Activated T-cell treated with anti-CD3 and anti-CD28 coated beads, Interleukin-2, amount 50 U/mL, for 1 hour (primary cell): Measurements from ENCODE around the gene SMC3.

ENCODE experiments used
- DNase-seq: peaks from one replicate; pipeline ENCODE4 v3.0.0-alpha.2; 2020

Gene SMC3

DNA sequence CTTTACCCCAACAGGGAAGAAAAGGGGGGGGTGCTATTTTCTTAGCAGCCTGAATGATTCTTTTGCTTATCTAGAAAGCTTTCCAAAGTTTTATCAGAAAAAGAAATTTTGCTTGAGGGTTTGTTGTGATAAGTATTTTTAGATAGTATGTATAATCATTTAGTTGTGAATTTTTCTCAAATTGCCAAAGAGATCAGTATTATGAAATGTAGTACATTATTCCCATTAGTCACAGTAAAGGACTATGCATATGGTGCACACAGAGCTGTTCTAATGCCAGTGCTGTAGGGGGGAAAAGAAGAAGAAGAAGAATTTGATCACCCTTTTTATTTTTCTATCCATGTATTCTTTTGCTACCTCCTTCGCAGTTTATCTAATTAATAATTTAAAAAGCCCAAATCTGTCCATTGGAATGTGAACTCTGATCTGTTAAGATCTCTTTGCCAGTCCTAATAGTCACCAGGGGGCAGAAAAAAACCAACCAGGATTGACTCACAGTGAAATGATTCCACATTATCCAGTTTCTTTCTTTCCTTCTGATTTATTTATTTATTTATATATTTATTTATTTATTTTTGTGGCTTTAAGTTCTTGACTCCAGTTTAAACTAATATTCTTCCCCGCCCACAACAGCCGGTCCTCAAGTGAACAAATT lies 81.3 kb downstream of the SMC3 start:
- DNase-seq, result no peak

DNA sequence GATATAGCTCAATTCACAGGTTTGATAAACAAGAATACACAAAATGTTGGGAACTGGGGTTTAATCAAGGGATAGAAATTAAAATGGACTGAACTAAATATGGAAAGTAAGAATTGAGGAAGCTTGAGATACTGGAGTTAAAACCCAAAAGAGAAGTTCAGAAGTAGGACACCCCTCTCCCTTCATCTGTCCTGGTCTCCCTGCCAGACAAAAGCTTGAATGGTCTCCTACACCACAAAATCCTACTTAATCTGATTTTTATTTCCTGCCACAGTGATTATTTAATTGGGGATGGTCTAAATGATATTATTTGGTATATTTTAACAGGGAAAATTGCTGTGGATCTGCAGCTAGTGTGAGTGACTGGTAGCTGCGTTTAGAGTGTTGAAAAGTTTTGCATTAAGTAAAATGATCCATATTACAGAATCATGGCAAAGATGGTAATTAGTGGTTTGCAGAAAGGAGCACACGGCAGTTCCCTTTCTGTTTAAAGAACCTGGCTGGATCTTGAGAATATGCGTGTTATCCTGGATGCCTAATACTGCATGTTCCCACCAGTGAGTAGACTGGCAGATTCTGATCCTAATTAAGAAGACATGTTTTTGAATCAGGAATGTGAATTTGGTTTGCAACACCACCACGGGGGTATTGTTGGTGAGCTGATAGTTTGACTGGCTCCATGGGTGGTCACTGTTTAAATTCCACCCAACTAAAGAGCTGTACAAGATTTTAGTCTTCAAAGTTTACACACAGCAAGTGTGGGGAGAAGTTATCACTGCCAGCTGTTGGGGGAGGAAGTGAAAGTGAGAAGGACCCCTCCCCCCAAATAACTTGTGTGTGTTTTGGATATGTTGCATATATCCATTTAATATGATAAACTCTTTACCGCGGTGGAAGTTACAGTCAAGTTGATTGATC lies 82.1 kb downstream of the SMC3 start:
- no peak for DNase-seq

DNA sequence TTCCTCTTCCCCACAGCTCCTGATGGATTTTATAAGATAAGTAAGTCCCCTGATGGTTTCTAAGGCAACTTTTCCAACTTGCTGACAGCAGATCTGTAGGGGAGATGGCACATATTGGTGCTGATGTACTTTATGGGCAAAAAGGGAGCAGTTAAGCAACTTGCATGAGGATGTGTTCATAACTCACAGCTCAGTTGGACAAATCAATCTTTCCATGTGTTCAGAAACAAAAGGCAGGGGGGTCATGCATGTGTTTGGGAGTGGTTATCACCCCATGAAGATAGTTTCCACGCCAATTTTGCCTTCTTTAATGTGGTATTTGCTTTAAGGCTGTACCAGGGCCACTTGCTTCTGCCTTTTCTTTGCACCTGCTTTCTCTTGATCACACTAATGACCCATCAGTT lies 82.8 kb downstream of the SMC3 start:
- no peak for DNase-seq

GRCh38 chr10:110651044-110651958 lies 83.8 kb downstream of the SMC3 start:
- no peak for DNase-seq

GRCh38 chr10:110652475-110653118 lies 85.1 kb downstream of the SMC3 start:
- no peak for DNase-seq
